Forelimb muscle (tissue), 1 donor: ENCODE results near the gene RAD21L1. TPM values are rescaled to one million over a fixed set of nuclear protein-coding genes. Genes with fewer than 3 reads are reported as not detected.
"Not testable (repeated sequence)": the region's sequence is repeated elsewhere in the genome, so short reads cannot be mapped to it uniquely, and the experiment has no call there.

ENCODE experiments used
- DNase-seq: peaks from one replicate; pipeline ENCODE4 v3.0.0-alpha.2; 2013; ENCODE audit warnings: low read depth
- polyA plus RNA-seq: library from polyadenylated mRNA; unstranded; fragments of 120-200 nt; gene quantifications from one replicate; pipeline ENCODE4 v1.2.1, GENCODE V29; 2013; ENCODE audit not compliant: insufficient read length

Gene RAD21L1
- polyA plus RNA-seq, 1 donor = not detected

DNA sequence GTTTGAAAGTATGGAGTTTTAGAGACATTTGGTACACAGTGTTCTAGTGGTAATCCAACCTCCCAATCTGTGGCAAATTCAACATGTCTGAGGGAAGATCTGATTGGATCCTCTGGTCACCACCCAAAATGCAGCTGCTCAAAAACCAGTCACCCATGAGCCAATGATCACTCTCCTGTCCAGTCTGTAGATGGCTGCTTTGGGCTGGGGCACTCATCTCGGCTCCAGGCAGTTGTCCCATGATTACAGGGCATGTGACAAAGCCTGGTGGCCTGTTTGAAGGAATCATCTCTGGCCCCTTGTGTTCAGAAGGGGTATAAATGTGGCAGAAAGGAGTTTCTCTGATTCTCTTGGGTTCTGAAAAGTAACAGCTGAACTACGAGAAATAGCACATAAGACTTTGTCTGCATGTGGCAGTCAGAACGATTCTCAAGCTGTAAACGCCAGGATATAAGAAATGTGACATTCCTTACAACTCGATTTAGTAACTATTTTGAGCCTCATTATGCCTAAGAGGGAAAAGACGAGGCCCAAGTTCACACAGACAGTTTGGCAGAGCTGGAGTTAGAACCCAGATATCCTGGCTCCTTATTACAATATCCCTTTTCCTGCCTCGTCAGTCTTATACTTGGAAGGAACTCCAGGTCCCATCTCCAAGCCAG, 26.5 kb upstream of the RAD21L1 start:
- DNase-seq = no peak

GRCh38 chr20:1199964-1200363, 25.9 kb upstream of the RAD21L1 start:
- DNase-seq = no peak

DNA sequence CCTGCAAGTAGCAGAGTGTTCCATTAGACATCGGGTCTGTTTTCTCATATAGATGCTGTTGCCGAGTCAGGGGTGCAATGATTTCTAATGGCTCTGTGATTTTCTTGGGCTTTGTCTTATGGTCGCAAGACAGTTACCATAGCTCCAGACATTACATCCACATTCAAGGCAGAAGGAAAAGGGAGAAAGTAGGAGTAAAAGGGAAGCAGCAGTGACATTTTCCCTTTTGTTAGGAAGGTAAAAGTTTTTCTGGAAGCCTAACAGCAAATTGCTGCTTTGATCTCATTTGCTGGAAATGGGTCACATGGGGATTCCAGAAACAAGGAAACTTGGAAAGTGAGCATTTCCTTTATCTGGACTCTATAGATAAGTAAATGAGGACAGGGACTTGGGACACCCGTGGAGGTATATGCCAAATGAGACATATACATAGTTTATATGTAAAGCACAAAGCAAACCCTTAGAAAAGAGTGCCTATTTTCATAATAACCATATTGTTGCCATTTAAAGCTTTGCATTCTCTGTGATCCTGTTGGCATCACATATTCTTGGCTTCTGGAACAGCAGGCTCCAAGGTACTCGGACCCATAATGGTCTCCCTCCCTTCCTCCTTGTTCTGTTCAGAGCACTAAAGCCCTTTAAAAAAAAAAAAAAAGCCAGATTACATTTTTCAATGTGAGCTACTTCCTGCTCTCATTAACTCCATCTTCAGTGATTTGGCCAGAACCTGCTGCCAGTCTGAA, 22.9 kb upstream of the RAD21L1 start, which contains the start of gene C20orf202:
Gene C20orf202, plus strand, starts transcription at position 693 of the 743 bp plus-strand sequence. CDS start 132 bp downstream, outside the sequence.
- DNase-seq = no peak

GRCh38 chr20:1203630-1204029, 22.2 kb upstream of the RAD21L1 start:
- DNase-seq = no peak

DNA sequence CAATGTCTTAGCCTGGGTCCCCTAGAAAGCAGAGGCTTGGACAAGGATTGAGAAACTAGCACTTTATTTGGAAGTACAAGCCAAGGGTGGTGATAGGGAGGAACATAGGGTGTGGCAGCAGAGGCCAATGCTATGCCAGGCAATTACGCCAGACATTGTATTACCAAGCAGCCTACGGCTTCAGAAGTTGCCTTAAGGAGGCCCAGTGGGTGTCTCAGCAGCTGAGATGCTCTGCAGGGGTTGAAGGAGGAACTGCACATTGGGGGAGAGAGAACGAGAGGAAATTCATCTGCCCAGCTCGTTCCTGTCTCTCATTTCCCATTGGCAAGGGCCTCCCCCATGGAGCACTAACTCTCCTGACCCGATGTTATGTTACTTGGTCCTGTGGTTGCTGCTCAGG, 21.7 kb upstream of the RAD21L1 start:
- no peak for DNase-seq

GRCh38 chr20:1204576-1204975, 21.3 kb upstream of the RAD21L1 start:
- DNase-seq = no peak

- DNase-seq = no peak
These were observed 20.0 kb upstream of the RAD21L1 start for GRCh38 chr20:1205802-1206201.

- no peak for DNase-seq
These were observed 19.3 kb upstream of the RAD21L1 start for GRCh38 chr20:1206366-1207148.

- no peak for DNase-seq
These were observed 18.5 kb upstream of the RAD21L1 start for GRCh38 chr20:1207293-1207878.

DNA sequence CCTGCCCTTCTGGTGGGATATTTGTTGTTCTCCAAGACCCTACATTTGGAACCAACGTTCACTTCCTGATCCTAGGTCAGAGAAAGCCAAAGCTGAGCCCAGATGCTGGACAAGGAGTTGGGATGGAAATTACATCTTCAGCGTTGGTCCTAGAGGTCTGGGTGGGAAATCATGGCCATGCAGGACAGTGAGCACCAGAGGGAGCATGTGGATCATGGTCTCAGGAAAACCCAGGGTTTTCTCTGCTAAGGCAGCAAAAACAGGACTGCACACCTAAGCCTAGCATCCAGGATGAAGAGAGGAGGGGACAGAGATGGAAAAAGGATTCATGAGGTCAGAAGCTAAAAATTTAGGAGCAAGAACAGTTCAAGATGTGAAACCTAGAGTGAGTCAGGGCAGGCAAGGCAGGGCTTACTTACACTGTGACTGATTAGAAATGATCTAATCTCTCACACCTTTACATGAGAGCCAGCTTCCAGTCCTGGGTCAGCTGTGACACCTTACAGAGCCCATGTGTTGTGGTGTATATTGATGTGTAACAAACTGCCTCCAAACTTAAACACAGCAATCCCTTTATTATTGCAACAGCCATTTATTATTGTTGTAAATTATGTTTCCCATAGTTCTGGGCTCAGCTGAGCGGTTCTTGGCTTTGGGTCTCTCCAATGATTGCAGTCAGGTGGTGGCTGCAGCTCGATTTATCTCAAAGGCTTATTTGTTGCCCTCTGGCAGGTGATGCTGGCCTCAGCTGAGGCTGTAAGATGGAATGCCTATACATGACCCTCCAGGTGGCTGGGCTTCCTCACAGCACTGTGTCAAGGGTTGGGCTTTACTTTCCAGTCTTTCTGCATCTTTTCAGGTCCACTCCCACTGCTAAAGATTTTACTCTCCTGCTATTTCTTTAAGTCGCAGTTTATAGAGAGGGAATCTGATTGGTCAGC, 16.1 kb upstream of the RAD21L1 start:
- DNase-seq = no peak

DNA sequence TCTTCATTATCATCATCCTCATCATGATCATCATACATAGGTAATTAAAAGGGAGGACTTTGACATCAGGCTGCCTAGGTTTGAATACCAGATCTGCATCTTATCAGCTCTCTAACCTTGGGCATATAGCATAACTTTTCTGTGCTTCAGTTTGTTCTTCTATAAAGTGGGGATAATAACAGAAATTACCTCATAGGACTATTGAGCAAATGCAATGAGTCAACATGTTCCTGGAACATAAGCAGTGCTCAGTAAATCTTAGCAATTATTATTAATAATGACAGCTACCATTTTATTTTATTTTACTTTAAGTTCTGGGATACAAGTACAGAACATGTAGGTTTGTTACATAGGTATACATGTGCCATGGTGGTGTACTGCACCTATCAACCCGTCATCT, 15.3 kb upstream of the RAD21L1 start:
- DNase-seq = no peak

DNA sequence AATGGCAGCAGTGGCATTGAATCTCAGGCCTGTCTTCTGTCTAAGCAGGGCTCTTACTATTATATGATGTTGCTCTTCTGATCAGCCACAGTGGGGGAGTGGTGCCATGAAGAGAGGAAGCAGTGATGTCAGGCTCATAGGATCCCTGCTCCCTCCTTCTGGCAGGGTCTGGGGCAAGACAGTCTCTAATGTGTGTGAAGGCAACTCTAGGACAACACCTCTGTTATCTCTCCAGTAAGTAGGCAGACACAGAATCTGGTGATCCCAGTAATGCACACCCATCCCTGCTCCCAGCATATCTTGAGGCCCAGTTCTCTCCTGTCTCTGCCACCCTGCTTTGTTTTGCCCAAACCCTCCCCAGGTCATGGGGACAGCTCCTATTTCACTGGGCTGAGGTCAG, 13.8 kb upstream of the RAD21L1 start:
- no peak for DNase-seq

DNA sequence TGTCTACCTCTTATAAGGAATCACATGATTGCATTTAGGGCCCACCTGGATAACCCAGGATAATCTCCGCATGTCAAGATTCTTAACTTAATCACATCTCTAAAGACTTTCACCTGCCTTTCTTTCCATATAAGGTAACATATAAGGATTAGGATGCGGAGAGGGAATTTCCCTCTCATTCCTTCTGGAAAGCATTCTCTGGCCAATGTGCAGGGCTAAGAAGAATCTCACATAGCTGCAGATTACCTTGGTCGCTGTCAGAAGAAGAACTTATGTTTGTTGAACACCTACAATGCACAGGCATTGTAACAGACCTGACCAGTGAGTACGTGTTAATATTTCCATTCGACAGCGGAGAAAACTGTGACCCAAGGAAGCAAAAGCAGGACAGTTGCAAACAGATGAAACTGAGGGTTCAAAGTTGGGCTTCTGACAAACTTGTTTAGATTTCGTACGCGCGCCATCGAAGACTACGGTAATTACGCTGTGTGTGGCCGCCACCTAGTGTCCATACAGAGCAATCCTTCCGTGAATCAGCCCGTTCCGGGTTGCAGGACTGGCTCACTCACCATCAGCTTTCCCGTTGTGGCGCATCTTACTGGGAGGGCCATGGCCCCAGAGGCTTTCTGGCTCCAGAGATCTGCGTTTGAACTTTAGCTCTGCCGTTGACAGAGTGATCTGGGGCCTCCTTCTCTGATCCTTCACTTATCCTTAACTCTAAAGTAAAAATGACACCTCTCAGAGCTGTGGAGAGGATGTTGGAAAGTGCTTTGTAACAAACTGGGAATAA, 13.0 kb upstream of the RAD21L1 start:
- DNase-seq = peak; percentile 17

DNA sequence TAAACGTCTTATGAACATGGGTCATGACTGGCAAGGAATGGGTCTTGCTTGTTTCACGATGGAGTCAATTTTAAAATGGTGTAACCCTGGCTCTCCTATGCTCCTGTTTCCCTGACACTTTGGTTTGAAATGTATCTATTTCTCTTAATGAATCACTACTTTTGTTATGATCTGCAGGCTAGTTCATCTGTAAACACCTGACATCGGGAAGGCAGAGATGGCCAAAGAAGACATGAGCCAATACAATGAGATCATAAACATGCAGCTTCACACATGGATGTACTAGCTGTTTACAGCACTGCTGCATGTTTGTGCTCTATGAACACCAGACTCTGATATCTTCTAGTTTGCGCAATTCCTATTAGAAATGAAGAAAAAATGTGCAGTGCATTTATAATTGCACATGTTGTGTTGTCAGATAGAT, 11.0 kb upstream of the RAD21L1 start:
- no peak for DNase-seq

- DNase-seq = no peak
These were observed 10.3 kb upstream of the RAD21L1 start for GRCh38 chr20:1215386-1216170.

- DNase-seq = not testable (repeated sequence)
These were observed 9.1 kb upstream of the RAD21L1 start for GRCh38 chr20:1216527-1217427.

DNA sequence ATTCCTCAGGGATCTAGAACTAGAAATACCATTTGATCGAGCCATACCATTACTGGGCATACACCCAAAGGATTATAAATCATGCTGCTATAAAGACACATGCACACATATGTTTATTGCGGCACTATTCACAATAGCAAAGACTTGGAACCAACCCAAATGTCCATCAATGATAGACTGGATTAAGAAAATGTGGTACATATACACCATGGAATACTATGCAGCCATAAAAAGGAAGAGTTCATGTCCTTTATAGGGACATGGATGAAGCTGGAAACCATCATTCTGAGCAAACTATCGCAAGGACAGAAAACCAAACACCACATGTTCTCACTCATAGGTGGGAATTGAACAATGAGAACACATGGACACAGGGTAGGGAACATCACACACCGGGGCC, 3.1 kb upstream of the RAD21L1 start:
- not testable (repeated sequence) for DNase-seq

GRCh38 chr20:1224205-1224890, 1.5 kb upstream of the RAD21L1 start:
- DNase-seq = no peak
